ENCODE measurements around the gene SKAP1.
A peak's percentile ranks its signal among the peaks of the same experiment; 100 is the strongest.

The SKAP1 gene

DNA sequence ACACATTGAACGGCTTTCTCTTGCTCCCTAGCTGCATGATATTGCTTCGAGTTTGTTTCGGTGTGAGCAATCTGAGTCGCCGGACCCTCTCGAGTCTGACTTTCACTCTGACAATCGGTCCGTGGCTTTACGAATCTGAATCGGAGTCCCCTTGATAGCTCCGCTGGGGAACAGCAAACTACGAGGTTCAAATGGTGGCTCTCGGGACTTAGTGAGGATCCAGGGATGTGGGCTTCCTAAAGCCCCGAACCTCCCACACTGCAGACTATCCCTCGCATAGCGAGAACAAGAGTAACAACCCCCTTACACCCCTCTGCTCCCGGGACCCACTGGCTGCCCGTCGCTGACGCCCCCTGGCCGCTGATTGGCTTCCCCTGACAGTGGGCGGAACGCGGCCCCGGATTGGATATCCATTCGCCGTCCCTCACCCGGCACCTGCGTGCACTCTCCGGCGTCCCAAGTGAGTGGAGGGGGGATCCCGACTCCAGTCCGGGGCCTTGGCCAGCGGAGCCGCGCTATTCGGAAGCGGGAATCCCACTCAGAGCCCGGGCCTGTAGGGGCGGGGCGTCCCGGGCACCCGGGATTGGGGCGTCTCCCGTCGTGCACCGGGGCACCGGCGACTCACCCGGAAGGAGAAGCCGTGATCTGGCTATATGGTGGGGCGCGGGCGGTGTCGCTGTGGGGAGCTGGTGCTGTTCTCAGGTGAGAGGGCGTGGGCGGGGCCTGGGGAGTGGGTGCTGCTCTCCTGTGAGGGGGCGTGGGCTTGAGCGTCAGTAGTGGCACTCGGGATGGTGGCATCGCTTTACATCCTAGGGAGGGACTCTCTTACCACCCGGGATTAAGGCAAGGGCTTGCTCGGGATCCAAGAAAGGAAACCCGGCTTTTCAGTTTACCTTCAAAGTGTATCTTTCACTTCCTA, 322.6 kb downstream of the SKAP1 start, which contains the start of gene SNX11:
Gene SNX11 (plus strand): TSS at position 630 of the 919 bp plus-strand sequence. CDS start 4,278 bp downstream, outside the sequence.
- peak; percentile 63 for DNase-seq (ENCODE audit: low spot score)

DNA sequence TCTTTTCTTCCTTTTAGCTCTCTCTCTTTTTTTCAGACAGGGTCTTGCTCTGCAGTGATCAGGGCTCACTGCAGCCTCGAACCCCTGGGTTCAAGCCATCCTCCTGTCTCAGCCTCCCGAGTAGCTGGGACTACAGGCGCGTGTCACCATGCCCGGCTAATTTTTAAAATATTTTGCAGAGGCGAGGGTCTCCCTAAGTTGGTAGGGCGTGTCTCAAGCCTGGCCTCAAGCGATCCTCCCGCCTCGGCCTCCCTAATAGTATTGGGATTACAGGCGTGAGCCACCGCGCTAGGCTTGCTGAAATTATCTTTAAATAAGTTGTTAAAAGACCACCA, 323.2 kb downstream of the SKAP1 start:
- DNase-seq (ENCODE audit: low spot score) = no peak

DNA sequence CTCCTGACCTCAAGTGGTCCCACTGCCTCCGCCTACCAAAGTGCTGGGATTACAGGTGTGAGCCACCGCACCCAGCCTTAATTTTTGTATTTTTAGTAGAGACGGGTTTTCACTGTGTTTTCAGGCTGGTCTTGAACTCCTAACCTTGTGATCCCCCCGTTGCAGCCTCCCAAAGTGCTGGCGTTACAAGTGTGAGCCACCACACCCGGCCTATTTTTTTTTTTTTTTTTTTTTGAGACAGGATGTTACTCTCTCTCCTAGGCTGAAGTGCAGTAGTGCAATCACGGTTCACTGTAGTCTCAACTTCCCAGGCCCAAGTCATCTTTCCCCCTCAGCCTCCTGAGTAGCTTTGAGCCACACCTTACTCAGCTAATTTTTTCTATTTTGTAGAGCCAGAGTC, 325.6 kb downstream of the SKAP1 start:
- DNase-seq (ENCODE audit: low spot score) = no peak

DNA sequence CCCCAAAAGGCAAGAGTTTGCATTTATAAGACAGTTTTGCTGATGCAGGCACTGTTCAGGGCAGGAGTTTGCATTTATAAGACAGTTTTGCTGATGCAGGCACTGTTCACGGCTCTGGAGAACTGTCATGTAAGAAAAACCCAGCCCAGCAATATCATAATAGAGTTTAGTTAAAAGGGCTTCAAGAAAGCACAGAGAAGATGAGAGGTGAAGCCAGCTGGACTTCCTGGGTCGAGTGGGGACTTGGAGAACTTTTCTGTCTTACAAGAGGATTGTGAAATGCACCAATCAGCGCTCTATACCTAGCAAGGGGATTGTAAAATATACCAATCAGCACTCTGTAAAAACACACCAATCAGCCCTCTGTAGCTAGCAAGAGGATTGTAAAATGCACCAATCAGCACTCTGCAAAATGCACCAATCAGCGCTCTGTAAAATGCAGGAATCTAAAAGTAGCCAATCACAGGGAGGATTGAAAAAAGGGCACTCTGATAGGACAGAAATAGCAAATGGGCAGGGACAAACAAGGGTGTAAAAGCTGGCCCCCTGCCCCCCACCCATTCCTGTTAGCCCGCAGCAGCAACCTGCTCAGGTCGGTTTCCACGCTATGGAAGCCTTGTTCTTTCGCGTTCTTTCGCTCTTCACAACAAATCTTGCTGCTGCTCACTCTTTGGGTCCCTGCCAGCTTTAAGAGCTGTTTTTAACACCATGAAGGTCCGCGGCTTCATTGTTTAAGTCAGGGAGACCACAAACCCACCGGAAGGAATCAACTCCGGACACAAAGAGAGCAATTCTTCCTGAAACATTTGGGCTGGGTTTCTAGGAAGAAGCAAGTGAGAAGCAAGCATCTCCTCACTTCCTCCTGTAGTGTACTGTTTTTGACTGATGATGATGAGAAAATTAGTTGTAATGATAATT, 327.0 kb downstream of the SKAP1 start:
- no peak for DNase-seq (ENCODE audit: low spot score)

DNA sequence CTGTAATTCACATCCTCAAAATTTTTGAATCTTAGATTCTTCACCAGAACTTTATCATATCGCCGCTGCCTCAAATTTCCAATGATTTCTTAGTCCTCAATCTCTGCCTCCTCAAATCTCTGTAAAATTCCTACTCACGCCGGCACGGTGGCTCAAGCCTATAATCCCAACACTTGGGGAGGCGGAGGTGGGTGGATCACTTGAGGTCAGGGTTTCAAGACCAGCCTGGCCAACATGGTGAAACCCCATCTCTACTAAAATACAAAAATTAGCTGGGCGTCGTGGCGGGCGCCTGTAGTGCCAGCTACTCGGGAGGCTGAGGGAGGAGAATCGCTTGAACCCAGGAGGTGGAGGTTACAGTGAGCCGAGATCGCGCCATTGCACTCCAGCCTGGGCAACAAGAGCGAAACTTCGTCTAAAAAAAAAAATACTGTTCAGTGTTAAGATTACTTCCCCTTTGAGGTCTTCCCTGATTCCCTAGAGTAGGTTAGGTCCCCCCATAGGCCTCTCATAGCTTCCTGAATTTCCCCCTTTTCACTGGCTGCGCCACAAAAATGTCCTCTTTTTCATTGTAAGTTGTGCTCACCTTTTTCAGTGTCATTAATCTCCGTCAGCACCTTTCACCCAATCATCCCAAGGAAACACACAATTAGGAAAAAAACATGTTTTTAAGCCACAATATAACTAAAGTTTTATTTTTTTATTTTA, 327.8 kb downstream of the SKAP1 start:
- no peak for DNase-seq (ENCODE audit: low spot score)

DNA sequence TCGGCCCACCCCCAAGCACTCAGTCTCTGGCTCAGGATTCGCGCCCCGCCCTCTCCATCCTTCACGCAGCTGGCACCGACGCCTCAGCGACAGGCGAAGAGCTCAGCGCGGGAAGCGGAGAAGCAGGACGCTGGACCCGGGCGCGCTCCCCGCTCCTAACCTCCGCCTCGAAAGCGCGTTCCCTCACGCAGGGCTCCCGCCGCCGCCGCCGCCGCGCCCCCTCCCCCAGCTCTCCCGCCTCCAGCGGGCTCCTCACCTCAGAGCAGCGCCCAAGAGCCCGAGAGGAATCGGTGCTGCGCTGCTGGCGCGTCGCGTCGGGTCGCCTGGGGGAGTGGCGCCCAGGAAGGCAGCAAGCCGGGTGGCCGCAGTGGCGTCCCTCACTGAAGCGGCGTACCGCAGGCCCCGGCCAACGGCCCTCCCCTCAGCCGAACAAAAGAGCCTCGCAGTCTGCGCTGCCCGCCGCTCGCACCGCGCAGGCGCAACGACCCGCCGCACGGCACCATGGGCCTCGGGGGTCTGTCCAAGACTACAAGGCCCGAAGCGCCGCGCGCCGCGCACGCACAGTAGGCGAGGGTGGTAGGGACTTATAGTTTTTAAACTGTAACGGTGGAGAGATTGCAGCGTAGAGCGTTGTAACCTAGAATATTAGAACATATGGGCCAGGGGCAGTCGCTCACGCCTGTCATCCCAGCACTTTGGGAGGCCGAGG, 328.8 kb downstream of the SKAP1 start, which contains the start of gene CBX1:
Gene CBX1 (minus strand): TSS at position 467 of the 709 bp plus-strand sequence. CDS start 24,474 bp downstream, outside the sequence.
- DNase-seq (ENCODE audit: low spot score) = peak; percentile 88

DNA sequence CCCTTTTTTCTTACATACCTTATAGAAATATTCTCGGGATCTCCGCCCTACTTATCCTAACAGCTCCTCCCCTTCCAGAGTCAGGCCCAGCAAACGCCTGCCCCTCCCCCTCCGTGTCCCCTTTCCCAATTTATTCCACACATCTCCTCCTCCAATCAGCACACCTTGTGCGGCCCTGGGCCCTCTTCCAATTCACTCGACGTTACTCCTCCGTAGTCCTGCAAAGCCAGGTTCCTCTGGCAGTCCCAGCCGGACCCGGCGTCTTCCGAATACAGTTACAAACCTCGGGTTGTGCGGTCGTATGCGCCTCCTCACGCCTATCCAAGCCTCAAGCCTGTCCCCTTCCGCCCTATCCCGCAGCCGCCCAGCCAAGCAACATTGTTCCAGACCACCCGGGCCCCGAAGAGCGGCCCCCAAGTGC, 329.4 kb downstream of the SKAP1 start:
- no peak for DNase-seq (ENCODE audit: low spot score)

DNA sequence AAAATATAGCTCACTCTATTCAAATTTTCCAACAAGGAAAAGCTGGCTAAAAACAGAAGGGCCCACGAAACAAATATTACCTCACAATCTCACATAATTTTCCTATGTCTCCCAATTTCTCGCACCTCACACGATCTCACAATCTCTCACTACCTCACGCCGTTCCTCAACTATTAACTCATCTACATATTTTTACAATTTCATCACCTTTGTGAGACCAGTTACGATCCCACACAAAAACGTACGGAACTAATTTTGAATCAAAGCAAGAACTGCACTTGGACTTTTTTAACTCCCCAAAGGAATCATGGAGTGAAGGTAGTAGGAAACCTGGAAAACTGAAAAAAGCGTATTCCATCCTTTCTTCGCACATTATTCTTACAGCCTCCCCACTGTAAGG, 329.9 kb downstream of the SKAP1 start:
- no peak for DNase-seq (ENCODE audit: low spot score)

DNA sequence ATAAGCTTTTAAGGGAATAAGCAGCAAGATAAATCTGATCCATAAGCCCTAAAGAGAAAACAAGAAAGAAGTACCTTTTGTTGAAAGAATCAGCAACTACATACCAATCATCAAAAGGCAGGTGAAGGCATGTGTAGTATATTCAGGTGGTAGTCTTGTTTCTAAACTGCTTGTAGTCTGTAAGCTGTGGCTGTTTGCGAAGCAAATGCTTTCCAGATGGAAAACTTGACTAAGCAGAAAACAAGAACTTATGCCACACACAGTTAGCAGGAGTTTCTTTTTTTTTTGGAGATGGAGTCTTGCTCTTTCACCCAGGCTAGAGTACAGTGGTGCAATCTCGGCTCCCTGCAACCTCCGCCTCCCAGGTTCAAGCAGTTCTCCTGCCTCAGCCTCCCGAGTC, 334.4 kb downstream of the SKAP1 start:
- no peak for DNase-seq (ENCODE audit: low spot score)

DNA sequence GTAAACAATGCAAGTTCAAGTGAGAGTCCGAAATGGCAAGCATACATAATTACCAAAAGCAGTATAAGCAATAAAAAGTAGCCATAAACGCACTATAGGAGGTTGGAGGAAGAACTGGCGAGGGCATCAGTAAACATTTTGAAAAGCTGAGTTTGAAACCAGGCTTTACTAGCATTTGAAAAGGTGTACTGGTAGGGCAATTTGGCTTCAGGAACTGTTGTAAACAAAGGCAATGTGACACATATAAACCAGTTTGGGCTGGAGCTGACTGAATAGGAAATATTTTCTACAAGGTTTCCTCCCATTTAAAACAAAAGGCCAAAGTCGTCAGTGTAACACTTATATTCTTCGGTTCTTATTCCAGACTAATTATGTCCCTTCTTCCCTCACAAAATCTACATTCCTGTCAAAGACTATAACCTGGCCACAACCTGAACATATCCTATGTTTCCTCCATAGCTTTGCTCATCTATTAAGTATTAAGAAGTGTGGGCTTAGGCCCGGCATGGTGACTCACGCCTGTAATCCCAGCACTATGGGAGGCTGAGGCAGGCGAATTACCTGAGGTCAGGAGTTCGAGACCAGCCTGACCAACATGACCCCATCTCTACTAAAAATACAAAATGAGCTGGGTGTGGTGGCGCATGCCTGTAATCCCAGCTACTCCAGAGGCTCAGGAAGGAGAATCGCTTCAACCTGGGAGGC, 336.5 kb downstream of the SKAP1 start:
- DNase-seq (ENCODE audit: low spot score) = no peak

DNA sequence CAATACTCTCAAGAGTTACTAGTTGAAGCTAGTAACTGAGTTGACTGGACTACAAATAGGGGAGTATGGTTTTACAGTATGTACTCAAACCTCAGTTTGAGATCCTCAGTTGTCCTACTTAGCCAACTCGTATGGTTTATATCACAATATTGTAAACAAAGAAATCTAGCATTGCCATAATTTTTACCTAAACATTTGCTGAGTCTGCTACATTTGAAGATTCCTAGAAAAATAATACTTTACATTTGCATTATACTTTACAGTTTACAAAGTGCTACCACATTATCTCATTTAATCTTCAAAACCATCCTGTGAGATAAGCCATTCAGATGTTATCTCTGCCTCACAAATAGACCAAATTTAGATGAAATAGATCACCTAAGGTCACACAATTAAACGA, 345.1 kb downstream of the SKAP1 start:
- no peak for DNase-seq (ENCODE audit: low spot score)

Measured in COLO829 (cell line).